GM23248 (cell line): ENCODE data around the gene PSMD3. TPM values are rescaled to one million over a fixed set of nuclear protein-coding genes. Genes with fewer than 3 reads are reported as not detected.

Experiments
- DNase-seq: peaks from one replicate; pipeline ENCODE4 v3.0.0-alpha.2; 2015
- H2AFZ ChIP-seq: fragments of 200-600 bp; sonication (generic); 2 replicates; pipeline ENCODE4 v1.6.1; 2016; ENCODE audit warnings: antibody characterized with exemption
- H3F3A ChIP-seq: fragments of 200-600 bp; sonication (generic); 2 replicates; pipeline ENCODE4 v1.6.1; 2016; ENCODE audit warnings: mild to moderate bottlenecking, antibody characterized with exemption, mixed run types; ENCODE audit not compliant: insufficient read depth
- H3K27ac ChIP-seq: fragments of 200-600 bp; sonication (generic); 2 replicates; pipeline ENCODE4 v1.5.1; 2016; ENCODE audit warnings: mild to moderate bottlenecking
- H3K27me3 ChIP-seq: fragments of 200-600 bp; sonication (generic); replicated peaks from 2 replicates; pipeline ENCODE4 v1.6.1; 2016; ENCODE audit warnings: mild to moderate bottlenecking; ENCODE audit not compliant: insufficient read depth
- H3K36me3 ChIP-seq: fragments of 200-600 bp; sonication (generic); 2 replicates; pipeline ENCODE4 v1.6.1; 2016; ENCODE audit warnings: low read depth, mild to moderate bottlenecking
- H3K4me1 ChIP-seq: fragments of 200-600 bp; sonication (generic); 2 replicates; pipeline ENCODE4 v1.6.1; 2016; ENCODE audit warnings: mild to moderate bottlenecking; ENCODE audit not compliant: insufficient read depth
- H3K4me2 ChIP-seq: fragments of 200-600 bp; sonication (generic); one replicate; pipeline ENCODE4 v1.6.1; 2016; ENCODE audit warnings: mild to moderate bottlenecking; ENCODE audit not compliant: unreplicated experiment
- H3K4me3 ChIP-seq: fragments of 200-600 bp; sonication (generic); 2 replicates; pipeline ENCODE4 v1.5.1; 2016; ENCODE audit warnings: mild to moderate bottlenecking
- H3K79me2 ChIP-seq: fragments of 200-600 bp; sonication (generic); 2 replicates; pipeline ENCODE4 v1.6.1; 2016; ENCODE audit warnings: mild to moderate bottlenecking; ENCODE audit not compliant: insufficient read depth
- H3K9ac ChIP-seq: fragments of 200-600 bp; sonication (generic); 2 replicates; pipeline ENCODE4 v1.6.1; 2016; ENCODE audit warnings: mild to moderate bottlenecking
- H3K9me2 ChIP-seq: fragments of 200-600 bp; sonication (generic); 2 replicates; pipeline ENCODE4 v1.6.1; 2016; ENCODE audit warnings: mixed run types, mild to moderate bottlenecking, moderate library complexity; ENCODE audit not compliant: insufficient read depth
- H3K9me3 ChIP-seq: fragments of 200-600 bp; sonication (generic); one replicate; pipeline ENCODE4 v1.6.1; 2017; ENCODE audit warnings: low read depth
- H4K20me1 ChIP-seq: fragments of 200-600 bp; sonication (generic); 2 replicates; pipeline ENCODE4 v1.6.0; 2016; ENCODE audit not compliant: insufficient read depth
- EZH2 ChIP-seq: fragments of 200-600 bp; sonication (generic); IDR thresholded peaks from 2 replicates; pipeline ENCODE4 v1.6.1; 2018; ENCODE audit warnings: antibody characterized with exemption, mild to moderate bottlenecking; ENCODE audit not compliant: insufficient read depth, poor library complexity, severe bottlenecking
- EZH2phosphoT487 ChIP-seq: fragments of 200-600 bp; sonication (generic); IDR thresholded peaks from 2 replicates; pipeline ENCODE4 v1.6.1; 2018; ENCODE audit warnings: antibody characterized with exemption, moderate library complexity, mild to moderate bottlenecking, low read depth; ENCODE audit not compliant: insufficient read depth
- WGBS, 2 experiments: methylation state at CpG; one replicate each; pipeline ENCODE4 v1.1.6; 2015 to 2017; ENCODE audit warnings: low lambda C conversion rate in 2 of 2, low coverage in 1 of 2; ENCODE audit errors: missing lambda C conversion rate in 2 of 2; 5-methylcytosine and 5-hydroxymethylcytosine counted together
- in situ Hi-C: fragments of 300-500 bp; cut with MboI; formaldehyde crosslinking; loops from 2 replicates; pipeline ENCODE4 v1.15.0; 2020
- polyA plus RNA-seq: library from polyadenylated mRNA; unstranded; fragments of >200 nt; fragmentation: Nextera tagmentation; extraction: Ambion mirVana; gene quantifications from 2 replicates; pipeline ENCODE4 v1.2.1, GENCODE V29; 2016
- total RNA-seq: library from RNA; depleted of rRNA; stranded (reverse); fragments of >200 nt; shearing (Covaris generic); gene quantifications from 2 replicates; pipeline ENCODE4 v1.2.3, GENCODE V29; 2014

PSMD3 gene
- total and polyA plus RNA-seq, 2 experiments from 2014 or later = 102 to 116 TPM

GRCh38 chr17:39962642-39963220, 17.9 kb upstream of the PSMD3 start, which contains the start of gene GSDMA:
Gene GSDMA (plus strand): TSS chr17:39963004. CDS start chr17:39965688, 2,684 bp downstream.
- 32 to 43% methylated on average over 4 to 6 of the region's 6 CpGs for WGBS, 2 experiments

GRCh38 chr17:39963829-39964228, 16.8 kb upstream of the PSMD3 start:
- no peak for DNase-seq

More at GRCh38 chr17:39962642-39963220, 17.9 kb upstream of the PSMD3 start, which contains the start of gene GSDMA:
- no peaks in the 10 kb centered on the region for H3K9me3 ChIP-seq
- no peaks in the 10 kb centered on the region for H3F3A ChIP-seq
- H3K4me3 ChIP-seq = no peak within 1 kb of the TSS
- H3K27ac ChIP-seq = no peak within 1 kb of the TSS
- in situ Hi-C loops = no loop called here
- H3K9ac ChIP-seq = no peak within 1 kb of the TSS
- no peaks in the 10 kb centered on the region for H4K20me1 ChIP-seq
- H3K36me3 ChIP-seq = no peaks in the 10 kb centered on the region
- no peak for DNase-seq
- TF ChIP-seq EZH2 = no peak
- peaks cover 4% of the 10 kb centered on the region for H3K4me1 ChIP-seq
- H3K27me3 ChIP-seq = no peaks in the 10 kb centered on the region
- H3K79me2 ChIP-seq = no peaks in the 10 kb centered on the region
- H3K9me2 ChIP-seq = no peaks in the 10 kb centered on the region
- no peak within 1 kb of the TSS for H3K4me2 ChIP-seq
- H2AFZ ChIP-seq = no peak within 1 kb of the TSS

GRCh38 chr17:39965017-39965699, 15.4 kb upstream of the PSMD3 start:
- no peaks in the 10 kb centered on the region for H3K36me3 ChIP-seq
- peak; percentile 17 for DNase-seq
- no peak overlapping the region for H3K9ac ChIP-seq
- H3K4me1 ChIP-seq = no peaks in the 10 kb centered on the region
- no peaks in the 10 kb centered on the region for H3K9me2 ChIP-seq
- H3K4me2 ChIP-seq = no peak overlapping the region
- H4K20me1 ChIP-seq = no peaks in the 10 kb centered on the region
- H2AFZ ChIP-seq = no peak overlapping the region
- no peaks in the 10 kb centered on the region for H3K79me2 ChIP-seq
- TF ChIP-seq EZH2 = no peak
- TF ChIP-seq EZH2phosphoT487 = no peak
- H3K27me3 ChIP-seq = no peaks in the 10 kb centered on the region
- H3K9me3 ChIP-seq = no peaks in the 10 kb centered on the region
- WGBS, 2 experiments = 36 to 41% methylated on average over 8 of the region's 8 CpGs
- in situ Hi-C loops = no loop called here
- no peak overlapping the region for H3K27ac ChIP-seq
- H3K4me3 ChIP-seq = no peak overlapping the region
- H3F3A ChIP-seq = no peaks in the 10 kb centered on the region

More at GRCh38 chr17:39963829-39964228, 16.8 kb upstream of the PSMD3 start:
- H3K27ac ChIP-seq = no peak overlapping the region
- no peak overlapping the region for H3K4me2 ChIP-seq
- no peaks in the 10 kb centered on the region for H3K79me2 ChIP-seq
- H3K4me3 ChIP-seq = no peak overlapping the region
- no peak overlapping the region for H2AFZ ChIP-seq
- H3K27me3 ChIP-seq = no peaks in the 10 kb centered on the region
- TF ChIP-seq EZH2phosphoT487 = no peak
- TF ChIP-seq EZH2 = no peak
- no peaks in the 10 kb centered on the region for H3F3A ChIP-seq
- 70% methylated on average over 6 of the region's 6 CpGs for WGBS, 2 experiments
- no peaks in the 10 kb centered on the region for H3K9me3 ChIP-seq
- H3K36me3 ChIP-seq = no peaks in the 10 kb centered on the region
- no peak overlapping the region for H3K9ac ChIP-seq
- H3K9me2 ChIP-seq = no peaks in the 10 kb centered on the region
- no peaks in the 10 kb centered on the region for H4K20me1 ChIP-seq
- H3K4me1 ChIP-seq = peaks cover 4% of the 10 kb centered on the region
- in situ Hi-C loops = no loop called here

GRCh38 chr17:39966771-39967170, 13.8 kb upstream of the PSMD3 start:
- TF ChIP-seq EZH2phosphoT487 = no peak
- no peak for TF ChIP-seq EZH2
- no peaks in the 10 kb centered on the region for H3K27me3 ChIP-seq
- DNase-seq = no peak
- no peak overlapping the region for H2AFZ ChIP-seq
- no peaks in the 10 kb centered on the region for H3K79me2 ChIP-seq
- no peaks in the 10 kb centered on the region for H3K9me3 ChIP-seq
- WGBS, 2 experiments = 68 to 78% methylated on average over 6 of the region's 6 CpGs
- no peak overlapping the region for H3K4me3 ChIP-seq
- no peak overlapping the region for H3K4me2 ChIP-seq
- no peaks in the 10 kb centered on the region for H4K20me1 ChIP-seq
- H3K36me3 ChIP-seq = no peaks in the 10 kb centered on the region
- no peak overlapping the region for H3K9ac ChIP-seq
- H3K4me1 ChIP-seq = no peaks in the 10 kb centered on the region
- H3F3A ChIP-seq = no peaks in the 10 kb centered on the region
- no peaks in the 10 kb centered on the region for H3K9me2 ChIP-seq
- H3K27ac ChIP-seq = no peak overlapping the region
- in situ Hi-C loops = no loop called here

GRCh38 chr17:39968761-39969160, 11.8 kb upstream of the PSMD3 start:
- Histone ChIP-seq H3K9me3 (no peaks in the 10 kb centered on the region), H3K4me3 (no peak overlapping the region), H3K4me1 (peaks cover 14% of the 10 kb centered on the region), H3K9ac (no peak overlapping the region), H3K27me3 (no peaks in the 10 kb centered on the region), H3K27ac (no peak overlapping the region), H4K20me1 (no peaks in the 10 kb centered on the region), H2AFZ (no peak overlapping the region), H3F3A (peaks cover 11% of the 10 kb centered on the region), H3K9me2 (no peaks in the 10 kb centered on the region), H3K4me2 (no peak overlapping the region), H3K79me2 (no peaks in the 10 kb centered on the region), H3K36me3 (no peaks in the 10 kb centered on the region)
- TF ChIP-seq EZH2 (no peak), EZH2phosphoT487 (no peak)
- in situ Hi-C loops = no loop called here
- DNase-seq = no peak
- 72 to 79% methylated on average over 2 of the region's 2 CpGs for WGBS, 2 experiments
